EH (cell line): ENCODE data around the gene KRTAP13-4.

Experiments used
- DNase-seq: peaks from one replicate; pipeline ENCODE4 v3.0.0-alpha.2; 2015; ENCODE audit warnings: low read depth

The KRTAP13-4 gene

GRCh38 chr21:30430170-30430655 lies at the start of gene KRTAP13-4:
TSS of gene KRTAP13-4 (plus strand) at chr21:30430220. CDS start at chr21:30430276, 56 bp downstream.
- no peak for DNase-seq

GRCh38 chr21:30382201-30382600 lies 47.8 kb upstream of the KRTAP13-4 start:
- DNase-seq, result no peak

- DNase-seq, result no peak
These were observed 38.5 kb upstream of the KRTAP13-4 start for GRCh38 chr21:30391492-30392025.

GRCh38 chr21:30395731-30396130 lies 34.3 kb upstream of the KRTAP13-4 start, which contains the start of gene KRTAP13-1:
TSS of gene KRTAP13-1 (plus strand) at chr21:30396031. CDS start at chr21:30396087, 56 bp downstream.
- no peak for DNase-seq

- no peak for DNase-seq
These were observed 21.1 kb upstream of the KRTAP13-4 start for GRCh38 chr21:30408782-30409494.

DNA sequence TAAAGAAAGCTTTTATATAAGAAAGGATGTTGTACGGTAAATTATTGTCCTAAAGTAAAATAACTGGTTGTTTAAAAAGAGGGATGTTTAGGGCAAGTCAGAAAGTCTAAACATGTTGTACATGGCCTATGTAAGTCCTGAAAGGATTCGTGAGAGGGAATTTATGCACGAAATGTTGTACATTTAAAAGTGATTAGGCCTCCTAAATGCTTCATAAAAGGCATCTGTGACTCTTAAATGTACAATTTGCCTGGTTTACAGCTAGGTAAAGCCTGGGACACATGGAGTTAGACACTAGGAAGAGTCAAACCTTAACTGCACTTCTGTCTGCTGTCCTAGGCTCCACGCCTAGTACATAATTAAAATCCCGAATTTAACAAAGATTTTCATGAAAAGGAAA lies 14.0 kb upstream of the KRTAP13-4 start:
- DNase-seq, result no peak

DNA sequence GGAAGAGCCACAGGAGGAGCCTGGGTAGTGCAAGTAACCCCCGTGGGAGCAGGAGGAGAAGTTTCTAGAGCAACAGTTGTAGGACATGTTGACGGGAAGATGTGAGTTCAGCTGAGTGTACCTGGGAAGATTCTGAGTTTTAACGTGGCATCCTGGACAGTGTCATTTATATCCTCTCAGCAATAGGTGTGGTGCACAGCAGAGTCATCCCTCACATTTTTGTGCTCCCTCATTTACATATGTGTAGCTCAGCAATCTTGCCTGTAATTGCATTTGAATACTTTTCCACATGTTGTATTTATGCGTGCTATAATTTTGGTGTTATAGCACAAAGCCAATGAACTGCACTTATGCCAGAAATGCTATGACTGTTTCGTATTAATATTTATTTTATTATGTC lies 4.2 kb upstream of the KRTAP13-4 start, which contains the start of gene KRTAP13-3:
Gene KRTAP13-3, minus strand, starts transcription at position 101 of the 400 bp plus-strand sequence. Its CDS starts 14 bp downstream, at position 87.
- no peak for DNase-seq

DNA sequence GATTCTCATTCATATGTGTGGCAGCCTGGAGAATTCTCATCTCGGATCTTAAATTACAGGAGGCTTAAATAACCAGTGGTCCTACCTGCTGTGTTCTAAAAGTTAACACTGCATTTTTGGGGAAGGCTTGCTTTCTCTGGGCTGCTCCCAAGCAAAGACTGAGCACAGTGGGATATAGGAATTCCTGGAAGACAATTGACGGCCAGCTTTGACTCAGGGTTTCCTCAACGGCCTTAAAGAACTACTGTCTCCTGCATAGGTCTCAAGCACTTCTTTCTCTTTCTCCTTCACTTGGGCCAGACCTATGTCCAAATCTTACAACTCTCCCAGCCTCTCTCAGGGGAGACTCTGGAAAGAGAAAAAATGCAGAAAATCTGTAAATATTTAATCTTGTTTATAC lies 3.3 kb upstream of the KRTAP13-4 start:
- DNase-seq, result no peak

- DNase-seq, result no peak
These were observed 4.1 kb downstream of the KRTAP13-4 start for GRCh38 chr21:30434033-30434631.

DNA sequence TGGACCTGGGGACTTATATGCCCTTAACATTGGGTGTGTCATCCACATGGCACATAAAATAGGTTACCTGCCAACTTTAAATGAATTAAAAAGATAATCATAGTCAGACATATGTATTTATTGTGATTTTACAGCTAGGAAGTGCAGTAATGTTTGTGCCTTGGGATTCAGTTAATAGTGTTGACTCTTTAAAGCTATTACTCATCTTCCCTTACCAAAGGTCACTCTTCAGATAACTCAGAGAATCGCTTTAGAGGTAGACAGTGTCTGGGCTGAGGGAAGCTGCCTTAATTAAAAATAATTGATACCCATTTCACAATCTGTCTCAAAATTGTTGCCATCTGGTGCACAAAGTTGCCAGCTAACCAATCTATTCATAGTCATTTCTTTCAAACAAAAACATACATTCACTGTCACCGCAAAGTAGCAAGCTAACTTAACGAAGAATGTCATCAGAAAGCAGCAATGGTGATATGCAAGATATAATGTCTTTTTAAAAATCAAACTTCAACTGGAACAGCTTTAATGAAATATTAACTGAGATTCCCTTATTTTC lies 7.1 kb downstream of the KRTAP13-4 start:
- no peak for DNase-seq

DNA sequence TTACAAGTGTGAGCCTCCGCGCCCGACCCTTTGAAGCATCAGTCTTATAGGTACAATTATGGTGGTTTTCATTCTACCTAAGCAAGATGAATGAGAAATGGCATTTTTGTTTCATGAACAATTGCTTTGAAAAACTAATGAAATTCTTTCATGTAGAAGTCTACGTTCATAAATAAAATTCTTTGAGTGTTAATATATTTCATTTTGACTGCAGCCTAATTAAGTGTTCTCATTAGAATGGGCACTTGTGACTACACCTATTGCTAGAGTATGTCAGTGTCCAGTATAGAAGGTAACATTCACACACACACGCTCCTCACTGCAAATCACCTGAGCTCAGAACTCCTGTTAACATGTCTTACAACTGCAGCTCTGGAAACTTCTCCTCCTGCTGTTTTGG lies 10.0 kb downstream of the KRTAP13-4 start, which contains the start of gene KRTAP15-1:
Gene KRTAP15-1, plus strand, starts transcription at position 301 of the 400 bp plus-strand sequence. Its CDS starts 53 bp downstream, at position 354.
- DNase-seq, result no peak

DNA sequence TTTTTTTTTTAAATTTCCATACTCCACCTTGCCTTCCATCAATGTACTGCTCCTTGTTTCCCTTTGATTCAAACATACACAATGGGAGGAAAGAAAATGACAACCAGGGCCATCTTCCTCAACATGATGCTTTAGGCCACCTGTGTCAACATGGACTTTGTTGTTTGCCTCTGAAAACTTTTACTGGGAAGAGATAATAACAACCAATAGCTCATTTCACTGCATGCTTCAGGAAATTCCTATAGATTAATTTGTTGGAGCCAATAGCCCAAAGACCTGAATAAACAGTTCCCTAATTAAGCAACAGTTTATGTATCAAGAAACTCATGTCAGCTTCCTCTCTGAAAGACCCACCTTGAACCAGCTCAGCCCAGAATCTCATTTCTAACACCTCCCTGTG lies 13.2 kb downstream of the KRTAP13-4 start:
- no peak for DNase-seq

DNA sequence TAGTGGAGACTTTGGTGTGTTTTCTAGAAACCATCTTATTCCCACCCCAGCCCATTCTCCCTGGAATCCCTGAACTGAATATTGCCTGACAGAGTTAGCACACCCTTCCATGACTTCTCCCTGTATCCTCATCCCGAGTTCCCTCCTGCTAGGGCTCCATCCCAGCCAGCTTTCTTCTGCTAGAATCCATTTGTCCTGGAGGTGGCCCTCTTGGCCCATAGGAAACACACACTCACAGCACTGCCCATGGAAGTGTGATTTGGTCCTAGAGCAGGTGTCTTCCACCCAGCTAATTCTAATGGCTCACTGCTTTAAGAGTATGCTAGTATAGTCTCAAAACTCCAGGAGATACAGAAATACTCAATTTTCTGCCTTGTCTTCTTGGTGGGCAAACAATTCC lies 14.2 kb downstream of the KRTAP13-4 start:
- no peak for DNase-seq

DNA sequence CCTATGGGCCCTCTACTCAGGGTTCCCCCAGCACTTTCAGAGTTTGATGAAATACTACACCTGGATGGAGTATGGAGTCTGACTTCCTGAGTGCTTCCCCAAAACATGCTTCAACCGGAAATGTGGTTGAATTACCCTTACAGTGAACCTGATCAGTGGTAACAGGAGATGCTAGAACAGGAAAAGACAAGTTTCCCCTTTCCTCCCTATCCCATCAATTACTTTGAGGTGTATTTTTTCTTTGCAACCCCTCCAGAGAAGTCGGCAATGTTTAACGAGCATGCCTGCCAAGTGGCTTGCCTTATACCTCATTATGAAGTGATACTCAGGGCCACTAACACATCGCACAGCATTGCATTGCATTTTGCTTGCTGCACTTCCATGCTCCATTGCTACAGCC lies 17.0 kb downstream of the KRTAP13-4 start:
- DNase-seq, result no peak

DNA sequence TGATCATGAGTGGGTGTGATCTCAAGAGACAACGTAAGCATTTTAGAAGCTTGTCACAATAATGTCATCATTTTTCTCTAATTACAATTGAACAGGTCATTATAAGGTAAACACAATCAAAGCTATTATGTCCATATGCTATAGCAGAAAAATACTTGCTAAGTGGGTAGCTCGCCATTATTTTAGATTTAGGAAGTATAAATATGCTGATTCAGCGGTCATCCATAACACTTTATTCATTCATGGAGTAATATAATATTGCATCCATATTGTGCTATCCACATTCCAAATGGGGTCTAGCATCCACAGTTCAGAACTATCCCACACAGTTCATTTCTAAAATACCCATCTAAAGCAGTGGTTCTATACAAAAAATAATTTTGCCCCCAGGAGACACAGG lies 18.5 kb downstream of the KRTAP13-4 start:
- DNase-seq, result no peak

GRCh38 chr21:30463713-30464112 lies 33.7 kb downstream of the KRTAP13-4 start:
- DNase-seq, result no peak

DNA sequence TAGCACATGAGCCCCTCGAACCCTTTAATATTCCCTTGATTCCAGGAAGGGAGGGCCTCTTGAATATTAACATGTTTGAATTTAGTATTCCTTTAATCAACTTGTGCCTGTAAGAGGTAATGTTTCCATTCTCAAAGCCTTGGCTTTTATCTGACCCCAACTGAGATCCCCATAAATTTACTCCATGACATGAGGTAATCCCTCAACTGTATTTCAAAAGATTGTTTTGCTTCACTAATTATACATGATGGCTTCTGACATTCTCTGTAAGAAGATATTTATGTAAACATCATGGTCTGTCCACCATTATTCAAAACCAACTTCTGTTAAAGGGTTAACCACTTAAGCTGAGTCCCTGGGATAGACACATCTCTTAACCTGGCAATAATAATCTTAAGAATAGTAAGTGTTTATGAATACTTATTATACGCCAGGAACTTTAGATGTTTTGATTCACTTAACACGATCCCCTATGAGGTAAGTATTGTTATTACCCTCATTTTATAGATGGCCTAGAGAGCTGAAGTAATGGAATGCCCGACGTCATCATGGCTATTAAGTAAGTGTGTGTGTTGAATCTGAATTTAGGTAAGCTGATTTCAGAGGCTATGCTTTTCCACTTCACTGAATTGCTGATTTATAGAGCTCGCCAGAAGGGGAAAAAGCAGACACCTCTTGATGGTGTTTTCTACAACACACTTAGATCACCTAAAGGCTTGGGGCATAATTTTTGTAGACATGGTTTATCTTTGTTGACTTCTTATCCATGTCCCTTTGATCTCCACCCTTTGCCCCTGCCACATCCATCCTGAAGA lies 39.1 kb downstream of the KRTAP13-4 start:
- no peak for DNase-seq

GRCh38 chr21:30478004-30478403 lies 48.0 kb downstream of the KRTAP13-4 start:
- DNase-seq, result no peak

- no peak for DNase-seq
These were observed 49.2 kb downstream of the KRTAP13-4 start for GRCh38 chr21:30479259-30479658.

DNA sequence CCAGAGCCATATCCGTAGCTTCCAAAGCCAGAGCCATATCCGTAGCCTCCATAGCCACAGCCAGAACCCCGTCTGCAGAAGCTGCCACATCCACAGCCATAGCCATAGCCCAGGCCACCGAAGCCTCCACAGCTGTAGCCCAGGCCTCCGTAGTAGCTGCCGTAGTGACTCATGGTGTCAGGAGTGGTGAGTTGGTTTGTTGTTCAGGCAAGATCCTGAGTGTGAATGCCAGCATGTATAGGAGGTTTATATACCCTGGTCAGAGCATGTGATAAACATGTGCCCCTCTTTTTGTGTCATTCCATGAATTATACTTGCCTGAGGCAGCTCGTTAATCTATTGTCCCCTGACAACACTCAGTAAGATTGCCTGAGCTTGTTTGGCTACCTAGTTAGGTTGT lies 50.1 kb downstream of the KRTAP13-4 start, which contains the start of gene KRTAP19-1:
Gene KRTAP19-1, minus strand, starts transcription at position 223 of the 400 bp plus-strand sequence. Its CDS starts 50 bp downstream, at position 173.
- DNase-seq, result no peak
